PC-9 (cell line): ENCODE measurements around the gene TBC1D25. TPM values are rescaled to one million over a fixed set of nuclear protein-coding genes. Genes with fewer than 3 reads are reported as not detected.

ENCODE experiments used
- BruUV-seq: library from RNA; stranded (reverse); fragments of 400-500 nt; replicated peaks from 2 replicates; lab custom pipeline; 2021; lab: Mats Ljungman, UMichigan
- CTCF ChIA-PET: fragments of 300-600 bp; sonication (Branson Sonifier 250); formaldehyde crosslinking; loops from one replicate; lab custom pipeline; 2022; ENCODE audit warnings: antibody characterized with exemption; lab: Charles Lee
- POLR2A ChIA-PET: fragments of 300-600 bp; sonication (Branson Sonifier 250); formaldehyde crosslinking; loops from one replicate; lab custom pipeline; 2022; ENCODE audit warnings: antibody characterized with exemption; ENCODE audit not compliant: unreplicated experiment; lab: Charles Lee
- DNase-seq, 2 experiments: peaks; one replicate each; pipeline versions ENCODE4 v3.0.0 to v3.0.0-alpha.2; 2015 to 2022; ENCODE audit warnings: mixed read lengths in 1 of 2
- H2AFZ ChIP-seq: fragments of 200-600 bp; sonication (generic); 2 replicates; pipeline ENCODE4 v1.8.1; 2017; ENCODE audit warnings: antibody characterized with exemption
- H3F3A ChIP-seq: fragments of 200-600 bp; sonication (generic); 2 replicates; pipeline ENCODE4 v1.8.1; 2017; ENCODE audit warnings: antibody characterized with exemption, mild to moderate bottlenecking, low read depth; ENCODE audit not compliant: insufficient read depth
- H3K27ac ChIP-seq: fragments of 200-600 bp; sonication (generic); 2 replicates; pipeline ENCODE4 v1.6.1; 2016; ENCODE audit warnings: mixed run types
- H3K27me3 ChIP-seq: fragments of 200-600 bp; sonication (generic); 2 replicates; pipeline ENCODE4 v1.6.1; 2016; ENCODE audit warnings: low read depth, mixed run types; ENCODE audit not compliant: insufficient read depth
- H3K36me3 ChIP-seq: fragments of 200-600 bp; sonication (generic); 2 replicates; pipeline ENCODE4 v1.6.1; 2016; ENCODE audit warnings: low read depth, mixed run types
- H3K4me1 ChIP-seq: fragments of 200-600 bp; sonication (generic); replicated peaks from 2 replicates; pipeline ENCODE4 v1.6.1; 2016; ENCODE audit warnings: mixed run types; ENCODE audit not compliant: insufficient read depth
- H3K4me2 ChIP-seq: fragments of 200-600 bp; sonication (generic); 2 replicates; pipeline ENCODE4 v1.6.1; 2017; ENCODE audit warnings: mixed run types
- H3K4me3 ChIP-seq: fragments of 200-600 bp; sonication (generic); 2 replicates; pipeline ENCODE4 v1.6.1; 2016; ENCODE audit warnings: mixed run types
- H3K79me2 ChIP-seq: fragments of 200-600 bp; sonication (generic); 2 replicates; pipeline ENCODE4 v1.6.1; 2017; ENCODE audit warnings: low read depth, mixed run types
- H3K9me2 ChIP-seq: fragments of 200-600 bp; sonication (generic); 2 replicates; pipeline ENCODE4 v1.8.1; 2017; ENCODE audit warnings: mild to moderate bottlenecking; ENCODE audit not compliant: insufficient read depth
- H3K9me3 ChIP-seq: fragments of 200-600 bp; sonication (generic); 2 replicates; pipeline ENCODE4 v1.8.1; 2016; ENCODE audit warnings: low read depth; ENCODE audit not compliant: insufficient read depth
- H4K20me1 ChIP-seq: fragments of 200-600 bp; sonication (generic); 2 replicates; pipeline ENCODE4 v1.8.1; 2017; ENCODE audit not compliant: insufficient read depth
- EZH2 ChIP-seq: fragments of 200-600 bp; sonication (generic); IDR thresholded peaks from 2 replicates; pipeline ENCODE4 v1.8.0; 2017; ENCODE audit warnings: antibody characterized with exemption, low read depth
- intact Hi-C: fragments of 100-400 bp; cut with micrococcal nuclease; formaldehyde crosslinking; loops from one replicate; pipeline ENCODE4 v1.10.0; 2022; ENCODE audit not compliant: unreplicated experiment
- total RNA-seq: library from RNA; stranded (reverse); gene quantifications from 2 replicates; pipeline ENCODE4 v1.2.3, GENCODE V29; 2021
- TF ChIP-seq, protein P1 (sequence below): fragments of 200-600 bp; sonication (generic); conservative IDR thresholded peaks from 2 replicates; pipeline ENCODE4 v1.6.1; 2017; ENCODE audit warnings: mixed run types, antibody characterized with exemption, mild to moderate bottlenecking, moderate library complexity

Gene TBC1D25
- total RNA-seq, 1 experiment from 2014 or later, result 7.4 TPM

DNA sequence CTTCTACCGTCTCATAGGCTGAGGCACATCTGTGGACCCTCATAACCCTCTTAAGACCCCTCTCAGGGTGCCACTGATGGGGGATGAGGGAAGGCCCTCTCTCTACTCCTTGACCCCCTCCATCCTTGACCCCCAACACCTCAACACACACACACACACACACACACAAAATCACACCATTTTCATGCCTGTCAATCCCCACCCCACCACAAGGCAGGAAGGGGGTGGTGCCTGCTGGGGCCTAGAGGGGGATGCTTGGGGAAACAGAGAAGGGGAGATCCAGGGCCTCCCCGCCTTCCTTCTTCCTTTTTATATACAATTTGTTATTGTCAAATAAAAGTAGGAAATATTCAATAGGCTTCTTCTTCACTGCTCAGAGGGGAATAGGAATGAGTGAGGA is 19.1 kb upstream of the TBC1D25 start:
- no peaks in the 10 kb centered on the region for H3K9me3 ChIP-seq
- H3K4me2 ChIP-seq, result no peak overlapping the region
- H3K27ac ChIP-seq, result no peak overlapping the region
- no peaks in the 10 kb centered on the region for H3K36me3 ChIP-seq
- no peak overlapping the region for H2AFZ ChIP-seq
- BruUV-seq, result no TSS peak
- no peaks in the 10 kb centered on the region for H3K27me3 ChIP-seq
- H3K9me2 ChIP-seq, result no peaks in the 10 kb centered on the region
- no peaks in the 10 kb centered on the region for H4K20me1 ChIP-seq
- no peak for DNase-seq
- H3K4me1 ChIP-seq, result no peaks in the 10 kb centered on the region
- intact Hi-C loops, result no loop called here
- TF ChIP-seq, protein P1, sequence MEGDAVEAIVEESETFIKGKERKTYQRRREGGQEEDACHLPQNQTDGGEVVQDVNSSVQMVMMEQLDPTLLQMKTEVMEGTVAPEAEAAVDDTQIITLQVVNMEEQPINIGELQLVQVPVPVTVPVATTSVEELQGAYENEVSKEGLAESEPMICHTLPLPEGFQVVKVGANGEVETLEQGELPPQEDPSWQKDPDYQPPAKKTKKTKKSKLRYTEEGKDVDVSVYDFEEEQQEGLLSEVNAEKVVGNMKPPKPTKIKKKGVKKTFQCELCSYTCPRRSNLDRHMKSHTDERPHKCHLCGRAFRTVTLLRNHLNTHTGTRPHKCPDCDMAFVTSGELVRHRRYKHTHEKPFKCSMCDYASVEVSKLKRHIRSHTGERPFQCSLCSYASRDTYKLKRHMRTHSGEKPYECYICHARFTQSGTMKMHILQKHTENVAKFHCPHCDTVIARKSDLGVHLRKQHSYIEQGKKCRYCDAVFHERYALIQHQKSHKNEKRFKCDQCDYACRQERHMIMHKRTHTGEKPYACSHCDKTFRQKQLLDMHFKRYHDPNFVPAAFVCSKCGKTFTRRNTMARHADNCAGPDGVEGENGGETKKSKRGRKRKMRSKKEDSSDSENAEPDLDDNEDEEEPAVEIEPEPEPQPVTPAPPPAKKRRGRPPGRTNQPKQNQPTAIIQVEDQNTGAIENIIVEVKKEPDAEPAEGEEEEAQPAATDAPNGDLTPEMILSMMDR, result no peak
- no peak for TF ChIP-seq EZH2
- CTCF ChIA-PET, result no interaction called here
- 0 out of 2 replicates have a peak, but pooled peaks cover 8% of the 10 kb centered on the region for H3K79me2 ChIP-seq
- POLR2A ChIA-PET, result no interaction called here
- H3K4me3 ChIP-seq, result no peak overlapping the region
- no peaks in the 10 kb centered on the region for H3F3A ChIP-seq

DNA sequence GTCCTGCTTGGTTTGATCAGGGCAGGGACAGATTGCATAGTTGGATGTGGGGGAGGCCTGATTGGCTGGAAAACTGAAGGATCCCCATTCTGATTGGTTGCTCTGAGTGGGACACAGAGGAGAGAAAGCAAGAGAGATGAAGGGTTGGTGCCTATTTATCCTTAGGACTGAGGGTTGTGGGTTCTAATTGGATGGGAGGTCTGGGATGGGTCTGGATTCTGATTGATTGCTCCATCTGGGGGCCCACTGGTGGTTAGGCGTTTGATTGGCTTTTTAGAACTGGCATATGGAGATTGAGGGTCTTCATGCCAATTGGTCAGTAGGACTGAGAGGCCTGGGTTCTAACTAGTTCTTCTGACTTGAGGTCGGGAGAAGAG is 18.6 kb upstream of the TBC1D25 start:
- H3K9me2 ChIP-seq, result no peaks in the 10 kb centered on the region
- no peaks in the 10 kb centered on the region for H3K4me1 ChIP-seq
- H3K4me2 ChIP-seq, result peak overlapping the region; percentile 61
- no peak overlapping the region for H2AFZ ChIP-seq
- TF ChIP-seq, protein P1, result no peak
- no peak for TF ChIP-seq EZH2
- no peak for DNase-seq
- 0 out of 2 replicates have a peak, but pooled peaks cover 8% of the 10 kb centered on the region for H3K79me2 ChIP-seq
- intact Hi-C loops, result loop anchor here (1.0 kb wide), 1 partner anchor 34 kb away; no protein-coding TSS in a partner anchor
- H3F3A ChIP-seq, result no peaks in the 10 kb centered on the region
- peak overlapping the region; percentile 59; the same call in 1 of the 2 replicates for H3K4me3 ChIP-seq
- H3K9me3 ChIP-seq, result no peaks in the 10 kb centered on the region
- ChIA-PET POLR2A (no interaction called here), CTCF (no interaction called here)
- H3K36me3 ChIP-seq, result no peaks in the 10 kb centered on the region
- no peaks in the 10 kb centered on the region for H3K27me3 ChIP-seq
- H4K20me1 ChIP-seq, result no peaks in the 10 kb centered on the region
- no peak overlapping the region for H3K27ac ChIP-seq
- BruUV-seq, result TSS peak; percentile 76

DNA sequence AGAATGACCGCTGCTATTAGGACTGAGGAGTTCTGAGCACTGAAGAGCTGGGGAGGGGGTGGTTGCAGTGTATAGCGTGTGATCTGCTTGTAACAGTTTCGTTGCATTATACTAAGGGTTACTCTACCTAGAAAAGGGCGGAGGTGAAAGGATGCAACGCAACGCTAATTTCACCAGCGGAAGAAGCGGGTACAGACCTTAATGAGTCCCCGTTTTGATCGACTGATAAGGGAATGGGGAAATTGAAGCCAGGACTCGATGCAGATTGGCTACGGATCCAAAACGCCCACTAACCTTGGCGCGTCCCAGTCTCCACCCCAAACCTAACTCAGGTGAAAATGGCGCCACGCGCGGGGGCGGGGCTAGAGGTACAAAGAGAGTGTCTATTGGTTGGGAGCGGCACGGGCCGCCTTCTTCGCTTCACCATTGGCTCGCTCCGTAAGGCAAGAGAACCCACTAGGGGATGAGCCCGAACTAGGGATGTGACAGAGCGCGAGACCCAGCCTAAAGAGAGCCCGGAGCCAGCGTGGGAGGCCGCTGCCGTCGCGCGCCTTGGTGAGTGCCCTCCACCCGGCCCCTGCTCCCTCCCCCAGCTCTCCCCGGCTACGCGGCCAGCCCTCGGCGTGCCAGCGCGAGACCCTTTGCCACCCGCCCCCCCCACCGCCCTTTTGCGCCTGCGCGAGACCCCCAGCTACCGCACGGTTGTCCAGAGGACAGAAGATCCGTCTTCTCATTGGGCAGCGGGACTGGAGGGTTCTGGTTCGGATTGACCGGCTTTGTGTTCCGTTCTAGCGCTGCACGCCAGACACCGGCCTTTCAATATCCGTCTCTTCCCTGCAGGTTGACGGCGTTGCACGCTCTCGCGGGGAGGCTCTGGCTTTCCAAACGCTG is 17.9 kb upstream of the TBC1D25 start, which contains the start of gene EBP:
EBP (plus strand) TSS at position 456 of the 891 bp plus-strand sequence. CDS start 1,964 bp downstream, outside the sequence.
- intact Hi-C loops, result loop anchor here (1.0 kb wide), 1 partner anchor 34 kb away; no protein-coding TSS in a partner anchor
- H3K4me1 ChIP-seq, result no peaks in the 10 kb centered on the region
- no peaks in the 10 kb centered on the region for H3F3A ChIP-seq
- no peaks in the 10 kb centered on the region for H3K36me3 ChIP-seq
- H4K20me1 ChIP-seq, result no peaks in the 10 kb centered on the region
- peak within 1 kb of the TSS; percentile 68 for H3K4me2 ChIP-seq
- H3K27ac ChIP-seq, result no peak within 1 kb of the TSS
- POLR2A ChIA-PET, result interaction anchor here (0.7 kb wide), 1 partner anchor 280 kb away, joined by 8 read pairs; no protein-coding TSS in a partner anchor
- CTCF ChIA-PET, result no interaction called here
- H3K4me3 ChIP-seq, result peak within 1 kb of the TSS; percentile 59
- TF ChIP-seq, protein P1, result no peak
- no peak for TF ChIP-seq EZH2
- DNase-seq, result peak; percentile 77 to 84
- H3K9me3 ChIP-seq, result no peaks in the 10 kb centered on the region
- no peaks in the 10 kb centered on the region for H3K27me3 ChIP-seq
- H3K79me2 ChIP-seq, result 0 out of 2 replicates have a peak, but pooled peaks cover 8% of the 10 kb centered on the region
- no peak within 1 kb of the TSS for H2AFZ ChIP-seq
- BruUV-seq, result TSS peak; percentile 71
- H3K9me2 ChIP-seq, result no peaks in the 10 kb centered on the region
